Measurements from ENCODE around the gene NBAS. TPM values are rescaled to one million over a fixed set of nuclear protein-coding genes. Genes with fewer than 3 reads are reported as not detected.
A peak's percentile ranks its signal among the peaks of the same experiment; 100 is the strongest.

The NBAS gene
- total RNA-seq, 1 experiment from 2014 or later = 35.5 TPM

DNA sequence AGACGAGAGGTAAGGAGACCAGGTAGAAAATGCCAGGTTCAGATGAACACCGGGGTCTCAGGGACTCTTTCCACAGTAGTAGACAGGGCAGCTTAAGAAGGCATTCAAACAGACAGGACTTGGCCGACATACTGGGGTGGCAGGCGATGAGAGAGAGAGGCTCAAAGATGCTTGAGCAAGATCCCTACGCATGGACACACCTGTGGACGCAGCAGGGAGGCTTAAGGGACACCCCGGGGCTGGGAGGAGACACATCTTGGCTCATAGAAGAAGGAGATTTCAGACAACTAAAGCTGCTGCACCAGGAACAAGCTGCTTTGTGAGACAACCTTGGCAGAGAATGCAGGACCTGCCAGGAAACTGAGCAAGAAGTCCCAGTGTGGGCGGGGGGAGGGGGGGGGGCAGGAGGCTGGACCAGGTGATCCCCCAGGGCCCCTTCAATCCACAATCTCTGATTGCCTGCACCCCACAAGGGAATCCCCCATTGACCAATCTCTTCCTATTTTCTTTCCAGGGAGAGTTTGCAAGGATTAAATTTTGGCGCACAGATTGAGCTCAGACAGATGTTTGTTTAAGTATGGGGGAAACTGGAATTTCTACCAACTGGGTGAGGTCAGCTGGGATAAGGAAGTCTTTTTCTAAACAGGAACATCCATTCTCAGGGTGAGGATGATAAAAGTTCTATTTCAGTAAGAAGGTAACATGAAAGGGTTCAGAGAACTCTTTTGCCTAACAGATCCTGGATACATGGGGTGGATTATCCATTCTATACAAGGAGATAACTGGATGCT lies 400.7 kb downstream of the NBAS start:
- DNase-seq = no peak
- H3K36me3 ChIP-seq (replicated peaks; ENCODE audit: control insufficient read depth, insufficient read depth, low read length) = no peaks in the 10 kb centered on the region
- H3K27me3 ChIP-seq (ENCODE audit: control insufficient read depth, insufficient read depth, low read length) = no peaks in the 10 kb centered on the region
- H3K4me3 ChIP-seq (ENCODE audit: insufficient read depth, low read depth, low read length) = no peak overlapping the region

DNA sequence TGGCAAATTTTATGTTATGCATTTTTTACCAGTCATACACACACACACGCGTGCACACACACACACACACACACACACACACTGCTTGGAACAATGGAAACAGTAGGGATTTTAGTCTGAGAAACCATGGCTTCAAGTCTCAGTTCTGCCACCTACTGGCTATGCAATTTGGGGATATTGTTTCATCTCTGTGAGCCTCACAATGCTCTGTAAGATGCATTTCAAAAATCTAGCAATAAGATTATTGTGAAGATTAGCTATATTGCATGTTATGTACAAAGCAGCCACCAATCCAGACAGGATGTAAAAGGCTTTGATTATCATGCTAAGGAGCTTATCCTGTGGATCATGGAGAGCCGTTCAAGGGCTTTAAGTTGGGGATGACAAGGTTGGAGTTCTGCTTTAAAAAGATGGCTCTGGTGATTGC lies 401.4 kb downstream of the NBAS start:
- Histone ChIP-seq H3K27me3 (ENCODE audit: control insufficient read depth, insufficient read depth, low read length) (no peaks in the 10 kb centered on the region), H3K36me3 (replicated peaks; ENCODE audit: control insufficient read depth, insufficient read depth, low read length) (no peaks in the 10 kb centered on the region), H3K4me3 (ENCODE audit: insufficient read depth, low read depth, low read length) (no peak overlapping the region)
- DNase-seq = peak; percentile 51

DNA sequence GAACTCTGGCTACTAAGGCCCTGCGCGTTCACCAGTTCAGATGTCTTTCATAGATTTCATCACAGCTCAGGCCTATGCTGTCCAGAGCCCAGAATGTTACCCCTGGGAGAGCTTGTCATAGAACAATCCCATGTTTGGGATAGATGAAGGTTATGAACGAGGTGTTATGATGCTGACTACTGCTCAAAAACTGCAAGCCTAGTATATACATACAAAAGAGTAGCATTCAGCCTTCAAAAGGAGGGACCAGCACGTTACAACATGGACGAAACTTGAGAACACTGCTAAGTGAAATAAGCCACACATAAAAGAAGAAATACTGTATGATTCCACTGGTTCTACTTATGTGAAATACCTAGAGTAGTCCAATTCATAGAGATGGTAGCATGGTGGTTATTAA lies 401.9 kb downstream of the NBAS start:
- Histone ChIP-seq H3K27me3 (ENCODE audit: control insufficient read depth, insufficient read depth, low read length) (no peaks in the 10 kb centered on the region), H3K4me3 (ENCODE audit: insufficient read depth, low read depth, low read length) (no peak overlapping the region), H3K36me3 (replicated peaks; ENCODE audit: control insufficient read depth, insufficient read depth, low read length) (no peaks in the 10 kb centered on the region)
- DNase-seq = no peak

DNA sequence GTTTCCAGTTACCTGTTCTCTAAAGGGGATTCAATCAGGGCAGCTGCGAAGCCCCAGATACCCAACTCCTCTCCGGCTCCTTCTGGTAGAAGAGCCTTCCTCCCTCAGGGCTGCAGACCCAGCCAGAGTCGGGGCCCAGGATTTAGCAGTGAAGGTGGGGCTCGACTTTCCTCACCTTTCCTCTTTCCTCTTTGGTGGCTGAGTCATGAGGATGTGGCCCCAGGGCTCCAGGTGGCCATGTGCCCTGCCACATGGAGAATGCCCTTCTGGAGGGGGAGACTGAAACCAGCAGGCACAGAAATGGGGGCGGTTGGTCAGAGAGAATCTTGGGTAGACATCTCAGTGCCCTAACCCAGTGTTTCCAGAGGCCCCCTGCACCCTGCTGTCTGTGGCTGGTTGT lies 402.6 kb downstream of the NBAS start:
- H3K27me3 ChIP-seq (ENCODE audit: control insufficient read depth, insufficient read depth, low read length) = no peaks in the 10 kb centered on the region

DNA sequence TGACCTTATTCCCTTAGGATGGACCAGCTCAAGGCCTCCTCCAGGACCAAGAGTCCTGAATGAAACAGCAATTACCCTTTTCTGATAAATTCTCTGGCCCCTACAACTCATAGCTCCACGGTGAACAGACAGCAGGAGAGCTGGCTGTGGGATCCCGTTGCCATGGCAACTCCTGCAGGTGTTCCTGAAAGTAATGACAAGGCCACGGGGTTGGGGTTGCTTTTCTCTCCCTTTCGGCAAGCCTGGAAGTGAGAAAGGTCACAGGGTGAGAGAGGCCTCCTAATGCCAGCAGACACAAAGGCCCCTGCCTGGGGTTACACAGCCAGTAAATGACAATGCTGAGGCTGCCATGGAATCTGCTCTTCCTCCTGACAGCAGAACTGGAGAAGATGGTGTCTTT lies 403.0 kb downstream of the NBAS start:
- H3K36me3 ChIP-seq (replicated peaks; ENCODE audit: control insufficient read depth, insufficient read depth, low read length) = no peaks in the 10 kb centered on the region
- peak; percentile 70 for DNase-seq
- no peak overlapping the region for H3K4me3 ChIP-seq (ENCODE audit: insufficient read depth, low read depth, low read length)
- H3K27me3 ChIP-seq (ENCODE audit: control insufficient read depth, insufficient read depth, low read length) = no peaks in the 10 kb centered on the region

More for the DNA sequence above, 402.6 kb downstream of the NBAS start:
- no peak overlapping the region for H3K4me3 ChIP-seq (ENCODE audit: insufficient read depth, low read depth, low read length)
- no peak for DNase-seq
- H3K36me3 ChIP-seq (replicated peaks; ENCODE audit: control insufficient read depth, insufficient read depth, low read length) = no peaks in the 10 kb centered on the region

DNA sequence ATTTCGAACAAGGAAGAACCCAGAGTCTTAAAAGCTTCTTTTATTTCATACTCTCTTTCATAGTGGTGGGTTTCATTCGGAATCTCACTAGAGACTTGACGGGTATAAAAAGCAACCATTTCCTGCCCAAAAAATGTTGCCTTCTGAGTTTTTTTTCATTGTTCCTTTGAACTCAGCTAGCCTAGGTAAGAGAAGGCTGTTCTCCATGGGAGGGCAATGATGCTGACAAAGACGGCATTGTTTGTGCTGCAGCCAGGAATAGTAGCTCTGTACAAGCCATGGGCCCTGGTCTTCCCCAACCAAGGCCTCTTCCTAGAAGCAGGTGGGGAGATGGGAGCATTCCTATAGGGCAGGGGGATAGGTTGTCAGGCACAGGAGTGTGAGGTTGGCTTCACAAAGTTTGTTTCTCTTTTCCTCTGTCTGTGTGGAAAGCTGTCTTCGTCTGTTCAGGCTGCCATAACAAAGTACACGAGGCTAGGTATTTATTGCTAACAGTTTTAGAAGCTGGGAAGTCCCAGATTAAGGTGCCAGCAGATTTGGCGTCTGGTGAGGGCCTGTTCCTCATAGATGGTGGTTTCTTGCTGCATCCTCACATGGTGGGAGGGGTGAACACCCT lies 405.1 kb downstream of the NBAS start:
- no peaks in the 10 kb centered on the region for H3K27me3 ChIP-seq (ENCODE audit: control insufficient read depth, insufficient read depth, low read length)
- DNase-seq = peak; percentile 46
- H3K36me3 ChIP-seq (replicated peaks; ENCODE audit: control insufficient read depth, insufficient read depth, low read length) = no peaks in the 10 kb centered on the region
- H3K4me3 ChIP-seq (ENCODE audit: insufficient read depth, low read depth, low read length) = no peak overlapping the region

DNA sequence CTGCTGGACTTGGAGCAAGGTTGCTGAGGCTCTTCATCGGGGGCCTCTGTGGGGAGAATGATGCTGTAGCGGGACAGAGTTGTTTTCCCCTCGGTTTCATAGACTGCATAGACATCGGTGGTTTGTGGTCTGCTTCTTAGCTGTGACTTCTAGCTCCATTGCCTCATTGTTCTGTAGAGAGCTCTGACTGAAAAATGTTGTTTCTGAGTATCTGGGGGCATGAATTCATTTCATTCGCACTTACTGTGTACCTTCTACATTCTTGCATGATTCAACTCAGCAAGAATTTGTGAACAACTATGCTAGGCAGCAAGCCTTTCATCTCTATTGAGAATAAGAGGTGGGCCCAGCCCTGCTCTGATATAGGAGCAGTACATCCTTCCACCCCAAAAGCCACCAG lies 406.8 kb downstream of the NBAS start:
- DNase-seq = no peak

DNA sequence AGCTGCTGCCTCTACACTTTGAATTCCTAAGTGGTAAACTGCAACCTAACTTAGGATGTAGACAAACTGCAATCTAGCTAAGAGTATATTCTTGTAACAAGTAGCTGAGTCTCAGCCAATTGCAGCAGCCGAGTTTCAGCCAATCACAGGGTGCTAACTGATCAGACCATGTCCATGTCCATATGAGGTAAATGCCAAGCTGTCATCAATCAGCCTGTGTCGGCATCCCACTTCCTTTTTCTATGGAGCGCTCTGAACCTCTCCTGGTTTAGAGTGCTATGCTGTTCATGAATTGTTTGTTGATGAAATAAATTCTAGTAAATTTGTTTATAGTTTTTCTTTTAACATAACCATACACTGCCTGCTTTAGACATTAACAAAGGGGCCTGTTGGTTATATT lies 408.8 kb downstream of the NBAS start:
- H3K36me3 ChIP-seq (replicated peaks; ENCODE audit: control insufficient read depth, insufficient read depth, low read length) = no peaks in the 10 kb centered on the region
- H3K27me3 ChIP-seq (ENCODE audit: control insufficient read depth, insufficient read depth, low read length) = no peaks in the 10 kb centered on the region
- no peak overlapping the region for H3K4me3 ChIP-seq (ENCODE audit: insufficient read depth, low read depth, low read length)
- DNase-seq = no peak

More for the DNA sequence above, 406.8 kb downstream of the NBAS start:
- no peaks in the 10 kb centered on the region for H3K36me3 ChIP-seq (replicated peaks; ENCODE audit: control insufficient read depth, insufficient read depth, low read length)
- H3K4me3 ChIP-seq (ENCODE audit: insufficient read depth, low read depth, low read length) = no peak overlapping the region
- no peaks in the 10 kb centered on the region for H3K27me3 ChIP-seq (ENCODE audit: control insufficient read depth, insufficient read depth, low read length)

DNA sequence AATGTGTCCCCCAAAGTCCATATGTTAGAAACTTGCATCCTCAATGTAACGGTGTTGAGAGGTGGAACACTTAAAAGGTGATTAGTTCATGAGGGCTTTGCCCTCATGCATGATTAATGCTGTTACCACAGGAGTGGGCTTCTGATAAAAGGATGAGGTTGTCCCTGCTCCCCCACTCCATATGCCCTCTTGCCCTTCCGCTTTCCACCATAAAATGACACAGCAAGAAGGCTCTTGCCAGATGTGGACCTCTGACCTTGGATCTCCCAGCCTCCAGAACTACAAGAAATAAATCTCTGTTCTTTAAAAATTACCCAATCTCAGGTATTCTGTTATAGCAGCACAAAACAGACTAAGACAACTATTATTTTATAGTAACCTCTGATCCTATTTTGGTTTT lies 412.1 kb downstream of the NBAS start:
- H3K36me3 ChIP-seq (replicated peaks; ENCODE audit: control insufficient read depth, insufficient read depth, low read length) = no peaks in the 10 kb centered on the region
- H3K27me3 ChIP-seq (ENCODE audit: control insufficient read depth, insufficient read depth, low read length) = no peaks in the 10 kb centered on the region
- no peak for DNase-seq
- no peak overlapping the region for H3K4me3 ChIP-seq (ENCODE audit: insufficient read depth, low read depth, low read length)

DNA sequence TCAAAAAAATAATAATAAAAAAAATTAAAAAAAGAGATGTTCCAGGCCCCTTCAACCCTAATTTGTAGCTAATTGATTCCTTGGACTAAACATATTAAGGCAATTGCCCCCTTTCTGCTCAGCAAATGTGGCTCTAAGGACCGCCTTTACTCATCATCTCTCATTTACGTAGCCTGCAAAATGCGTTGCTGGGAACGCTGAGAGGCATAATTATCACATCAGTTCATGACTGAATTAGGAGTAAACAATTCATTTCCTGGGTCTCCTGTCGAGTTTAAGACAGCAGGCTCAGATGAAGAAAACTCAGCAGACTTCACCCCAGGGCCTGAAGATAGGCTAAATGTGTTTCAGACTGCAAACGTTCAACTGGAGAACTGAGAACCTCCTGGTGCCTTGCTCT lies 413.5 kb downstream of the NBAS start:
- DNase-seq = no peak
- Histone ChIP-seq H3K36me3 (replicated peaks; ENCODE audit: control insufficient read depth, insufficient read depth, low read length) (no peaks in the 10 kb centered on the region), H3K4me3 (ENCODE audit: insufficient read depth, low read depth, low read length) (no peak overlapping the region), H3K27me3 (ENCODE audit: control insufficient read depth, insufficient read depth, low read length) (no peaks in the 10 kb centered on the region)

DNA sequence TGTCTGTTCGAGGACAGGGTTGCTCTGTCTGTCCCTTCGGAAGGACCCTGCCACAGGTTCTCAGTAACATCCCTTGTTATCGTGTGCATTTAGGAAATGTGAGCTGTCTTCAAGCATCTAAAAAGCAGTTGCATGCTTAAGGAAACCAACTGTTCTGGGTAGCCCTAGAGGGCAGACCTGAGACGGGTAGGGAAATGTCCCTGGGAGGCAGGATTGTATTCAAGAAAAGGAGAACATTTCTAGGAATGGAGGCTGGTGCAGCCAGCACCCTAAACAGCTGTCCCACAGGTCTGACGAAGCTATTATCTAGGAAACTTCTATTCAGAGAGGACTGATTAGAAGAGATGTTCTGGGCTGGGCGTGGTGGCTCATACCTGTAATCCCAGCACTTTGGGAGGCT lies 414.2 kb downstream of the NBAS start:
- H3K27me3 ChIP-seq (ENCODE audit: control insufficient read depth, insufficient read depth, low read length) = no peaks in the 10 kb centered on the region
- no peak for DNase-seq
- no peaks in the 10 kb centered on the region for H3K36me3 ChIP-seq (replicated peaks; ENCODE audit: control insufficient read depth, insufficient read depth, low read length)
- no peak overlapping the region for H3K4me3 ChIP-seq (ENCODE audit: insufficient read depth, low read depth, low read length)

DNA sequence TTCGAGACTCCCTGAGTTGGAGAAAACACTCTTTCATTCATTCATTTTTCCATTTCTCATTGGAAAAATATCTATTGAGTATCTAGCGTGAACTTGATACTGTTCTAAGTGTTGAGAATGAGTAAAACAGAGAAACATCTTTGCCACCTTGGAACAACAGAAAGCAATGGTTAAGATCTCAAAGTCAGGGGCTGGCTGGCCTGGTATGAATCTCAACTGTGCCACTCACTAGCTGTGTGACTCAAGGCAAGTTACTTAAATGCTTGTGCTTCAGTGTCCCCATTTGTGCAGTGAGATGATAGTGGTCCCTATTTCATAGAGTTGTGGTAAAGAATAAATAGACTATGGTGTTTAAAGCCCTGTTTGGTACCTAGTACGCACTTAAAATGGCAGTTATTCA lies 415.2 kb downstream of the NBAS start:
- Histone ChIP-seq H3K4me3 (ENCODE audit: insufficient read depth, low read depth, low read length) (no peak overlapping the region), H3K36me3 (replicated peaks; ENCODE audit: control insufficient read depth, insufficient read depth, low read length) (no peaks in the 10 kb centered on the region), H3K27me3 (ENCODE audit: control insufficient read depth, insufficient read depth, low read length) (no peaks in the 10 kb centered on the region)
- DNase-seq = no peak

DNA sequence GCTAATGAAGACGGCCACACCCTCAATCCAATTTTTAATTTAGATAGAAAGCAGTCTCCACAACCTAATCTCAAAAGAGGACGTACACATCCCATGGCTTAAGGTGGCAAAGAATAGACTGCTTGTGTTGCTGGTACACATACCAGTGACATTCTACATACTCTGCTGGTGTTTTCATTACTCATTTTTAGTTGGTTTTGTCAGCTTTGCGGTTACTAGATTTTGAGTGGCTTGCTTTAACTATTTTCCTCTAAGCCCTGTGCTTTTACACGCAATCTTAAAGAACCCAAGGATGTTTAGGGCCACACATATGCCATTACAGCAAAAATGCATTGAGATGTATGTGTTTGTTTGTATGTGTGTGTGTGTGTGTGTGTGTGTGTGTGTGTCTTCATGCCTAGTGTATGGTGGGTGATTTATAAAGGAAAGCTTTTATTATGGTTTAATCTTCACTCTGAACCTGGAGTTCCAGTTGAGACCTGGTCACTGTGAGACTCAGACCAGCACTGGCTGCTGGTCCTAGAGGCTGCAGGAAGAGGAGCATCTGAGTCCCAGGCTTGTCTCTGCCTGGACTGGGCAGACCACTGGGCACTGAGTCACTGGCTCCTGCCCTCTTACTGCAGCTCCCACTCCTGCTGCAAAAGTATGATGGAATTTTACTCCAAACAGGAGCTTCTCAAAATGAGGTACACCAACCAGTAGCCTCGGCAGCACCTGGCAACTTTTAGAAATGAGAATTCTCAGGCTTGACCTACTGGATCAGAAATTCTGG lies 415.9 kb downstream of the NBAS start:
- Histone ChIP-seq H3K27me3 (ENCODE audit: control insufficient read depth, insufficient read depth, low read length) (no peaks in the 10 kb centered on the region), H3K4me3 (ENCODE audit: insufficient read depth, low read depth, low read length) (no peak overlapping the region), H3K36me3 (replicated peaks; ENCODE audit: control insufficient read depth, insufficient read depth, low read length) (no peaks in the 10 kb centered on the region)
- no peak for DNase-seq

DNA sequence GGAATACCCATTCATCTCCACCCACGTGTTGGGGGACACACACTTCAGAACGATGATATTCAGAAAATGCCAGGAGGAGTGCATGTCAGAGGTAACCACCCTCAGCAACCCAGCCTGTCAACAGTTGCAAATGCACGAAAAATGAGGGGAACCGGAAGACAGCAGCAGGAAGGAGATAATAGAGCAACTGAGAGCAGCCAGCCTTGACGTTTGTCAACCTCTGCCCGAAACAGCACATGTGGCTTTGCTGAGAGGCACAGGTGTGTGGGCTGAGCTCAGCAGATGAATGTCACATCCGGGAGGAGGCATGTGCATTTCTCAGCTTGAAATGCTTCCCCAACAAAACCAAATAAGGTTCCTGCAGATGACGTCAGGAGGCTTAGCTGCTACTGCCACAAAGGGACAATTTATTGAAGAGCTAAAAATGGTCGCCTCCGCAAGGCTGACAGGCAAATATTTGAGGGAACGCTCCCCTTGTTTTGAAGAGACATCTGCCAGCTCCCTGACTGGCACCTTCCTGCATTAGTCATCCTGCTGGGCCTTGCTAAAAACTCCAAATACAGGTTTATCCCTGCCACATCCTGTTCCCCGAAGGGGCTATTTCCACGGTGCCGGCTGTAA lies 419.0 kb downstream of the NBAS start:
- DNase-seq = no peak
- no peak overlapping the region for H3K4me3 ChIP-seq (ENCODE audit: insufficient read depth, low read depth, low read length)
- H3K36me3 ChIP-seq (replicated peaks; ENCODE audit: control insufficient read depth, insufficient read depth, low read length) = no peaks in the 10 kb centered on the region
- no peaks in the 10 kb centered on the region for H3K27me3 ChIP-seq (ENCODE audit: control insufficient read depth, insufficient read depth, low read length)

Data from H7 (cell line).